WTC11 (cell line): Measurements from ENCODE around the gene CYP19A1. TPM values are rescaled to one million over a fixed set of nuclear protein-coding genes. Genes with fewer than 3 reads are reported as not detected.

ENCODE experiments used
- ATAC-seq: fragments of 200-7000 bp; cut with Tn5 transposase; 2 replicates; pipeline ENCODE4 v1.10.0; 2021; ENCODE audit warnings: mild to moderate bottlenecking, moderate library complexity
- CTCF ChIA-PET: fragments of 300-600 bp; sonication (Branson Sonifier 250); formaldehyde crosslinking; loops from one replicate; lab custom pipeline; 2021; ENCODE audit warnings: antibody characterized with exemption; lab: Charles Lee
- POLR2A ChIA-PET: fragments of 350-600 bp; sonication (Branson Sonifier 250); formaldehyde crosslinking; loops from one replicate; lab custom pipeline; 2021; ENCODE audit warnings: antibody characterized with exemption; lab: Charles Lee
- DNase-seq: peaks from one replicate; pipeline ENCODE4 v3.0.0; 2021; ENCODE audit warnings: low spot score
- H3K27ac Mint-ChIP-seq: 2 replicates; pipeline ENCODE4 v1.8.0; 2021; ENCODE audit warnings: mixed read lengths
- H3K27me3 Mint-ChIP-seq: 2 replicates; pipeline ENCODE4 v1.8.0; 2021; ENCODE audit warnings: low read depth, mild to moderate bottlenecking, moderate library complexity, mixed read lengths
- H3K36me3 Mint-ChIP-seq: 2 replicates; pipeline ENCODE4 v1.8.0; 2021; ENCODE audit warnings: mixed read lengths
- H3K4me1 Mint-ChIP-seq: 2 replicates; pipeline ENCODE4 v1.8.0; 2022; ENCODE audit warnings: mixed read lengths
- H3K4me3 Mint-ChIP-seq: 2 replicates; pipeline ENCODE4 v1.8.0; 2021; ENCODE audit warnings: mild to moderate bottlenecking, moderate library complexity, mixed read lengths
- H3K9me3 Mint-ChIP-seq: 2 replicates; pipeline ENCODE4 v1.8.0; 2021; ENCODE audit warnings: mixed read lengths
- ATF2 ChIP-seq: sonication (generic); formaldehyde crosslinking; IDR thresholded peaks from 2 replicates; pipeline ENCODE4 v1.8.1; 2022; ENCODE audit warnings: low read depth, missing genetic modification reagents, borderline replicate concordance
- ATF3 ChIP-seq: sonication (generic); formaldehyde crosslinking; conservative IDR thresholded peaks from 2 replicates; pipeline ENCODE4 v1.8.1; 2022; ENCODE audit warnings: mild to moderate bottlenecking, missing genetic modification reagents
- ATF6 ChIP-seq: sonication (generic); formaldehyde crosslinking; IDR thresholded peaks from 2 replicates; pipeline ENCODE4 v1.8.1; 2023; ENCODE audit warnings: mild to moderate bottlenecking, missing genetic modification reagents
- E2F1 ChIP-seq: sonication (generic); formaldehyde crosslinking; IDR thresholded peaks from 2 replicates; pipeline ENCODE4 v1.8.0; 2022; ENCODE audit warnings: mild to moderate bottlenecking, missing genetic modification reagents
- E2F5 ChIP-seq: sonication (generic); formaldehyde crosslinking; IDR thresholded peaks from 2 replicates; pipeline ENCODE4 v1.8.1; 2022; ENCODE audit warnings: mild to moderate bottlenecking, moderate library complexity, missing genetic modification reagents
- EMX1 ChIP-seq: fragments of 250-450 bp; sonication (Bioruptor Pico); IDR thresholded peaks from 2 replicates; pipeline ENCODE4 v1.8.0; 2021; ENCODE audit warnings: mild to moderate bottlenecking
- FOXP1 ChIP-seq: sonication (generic); formaldehyde crosslinking; IDR thresholded peaks from 2 replicates; pipeline ENCODE4 v1.8.0; 2022; ENCODE audit warnings: missing genetic modification reagents, mild to moderate bottlenecking, moderate library complexity, borderline replicate concordance
- GTF2I ChIP-seq: fragments of 250-450 bp; sonication (Bioruptor Pico); conservative IDR thresholded peaks from 2 replicates; pipeline ENCODE4 v1.4.0; 2021; ENCODE audit warnings: mild to moderate bottlenecking
- KAT7 ChIP-seq: sonication (generic); formaldehyde crosslinking; IDR thresholded peaks from 2 replicates; pipeline ENCODE4 v1.8.1; 2023; ENCODE audit warnings: missing genetic modification reagents, mild to moderate bottlenecking, borderline replicate concordance
- NR1H2 ChIP-seq: sonication (generic); formaldehyde crosslinking; IDR thresholded peaks from 2 replicates; pipeline ENCODE4 v1.9.0; 2021; ENCODE audit warnings: mild to moderate bottlenecking, moderate library complexity, missing genetic modification reagents
- PRDM15 ChIP-seq: sonication (generic); formaldehyde crosslinking; IDR thresholded peaks from 2 replicates; pipeline ENCODE4 v1.8.0; 2022; ENCODE audit warnings: missing genetic modification reagents
- ZBTB21 ChIP-seq: sonication (generic); formaldehyde crosslinking; IDR thresholded peaks from 2 replicates; pipeline ENCODE4 v1.8.1; 2023; ENCODE audit warnings: mild to moderate bottlenecking, missing genetic modification reagents, borderline replicate concordance
- ZNF396 ChIP-seq: fragments of 250-450 bp; sonication (Bioruptor Pico); IDR thresholded peaks from 2 replicates; pipeline ENCODE4 v1.8.0; 2021; ENCODE audit warnings: mild to moderate bottlenecking, moderate library complexity, borderline replicate concordance
- total RNA-seq: library from RNA; stranded (reverse); gene quantifications from 3 replicates; pipeline ENCODE4 v1.2.3, GENCODE V29; 2021

CYP19A1 gene
- total RNA-seq, 1 experiment from 2014 or later: not detected

- no peak for TF ChIP-seq ATF3 (CRISPR knock-in tag)
Observed at GRCh38 chr15:51316636-51317035, 21.8 kb downstream of the CYP19A1 start (continued).

GRCh38 chr15:51315726-51316125, 22.7 kb downstream of the CYP19A1 start:
- peaks cover 3% of the 10 kb centered on the region; the same call in 1 of the 2 replicates for H3K27me3 Mint-ChIP-seq
- no peak for TF ChIP-seq ATF6 (CRISPR knock-in tag)
- TF ChIP-seq E2F5 (CRISPR knock-in tag): no peak
- TF ChIP-seq ZBTB21 (CRISPR knock-in tag): no peak
- no peak for TF ChIP-seq KAT7
- no peak for TF ChIP-seq NR1H2 (CRISPR knock-in tag)
- no peak for TF ChIP-seq ATF2
- no peak for TF ChIP-seq EMX1 (CRISPR knock-in tag)
- TF ChIP-seq, all 79 proteins: peak for 0
- H3K4me1 Mint-ChIP-seq: peaks cover 7% of the 10 kb centered on the region
- no peaks in the 10 kb centered on the region for H3K36me3 Mint-ChIP-seq
- ATAC-seq (no peak), DNase-seq (no peak)
- POLR2A ChIA-PET: no interaction called here
- no peak overlapping the region for H3K4me3 Mint-ChIP-seq
- no peak overlapping the region for H3K27ac Mint-ChIP-seq
- CTCF ChIA-PET: no interaction called here
- no peaks in the 10 kb centered on the region for H3K9me3 Mint-ChIP-seq

- Mint-ChIP-seq H3K27ac (no peak overlapping the region), H3K27me3 (no peaks in the 10 kb centered on the region; the same call in 1 of the 2 replicates), H3K4me1 (peaks cover 7% of the 10 kb centered on the region), H3K4me3 (no peak overlapping the region), H3K9me3 (no peaks in the 10 kb centered on the region), H3K36me3 (no peaks in the 10 kb centered on the region)
- ATAC-seq (no peak), DNase-seq (no peak)
- CTCF ChIA-PET: no interaction called here
- POLR2A ChIA-PET: no interaction called here
- TF ChIP-seq FOXP1 (CRISPR knock-in tag) (no peak), E2F1 (no peak), ZNF396 (CRISPR knock-in tag) (no peak), PRDM15 (CRISPR knock-in tag) (no peak), GTF2I (CRISPR knock-in tag) (no peak)
Observed at GRCh38 chr15:51314391-51315337, 23.7 kb downstream of the CYP19A1 start.
